ENCODE data around the gene HSD17B10. TPM values are rescaled to one million over a fixed set of nuclear protein-coding genes. Genes with fewer than 3 reads are reported as not detected.
"Not testable (repeated sequence)": the region's sequence is repeated elsewhere in the genome, so short reads cannot be mapped to it uniquely, and the experiment has no call there.

Gene HSD17B10
- total and polyA plus RNA-seq, 4 experiments from 2014 or later: 32.6 to 128 (median 79.7) TPM

DNA sequence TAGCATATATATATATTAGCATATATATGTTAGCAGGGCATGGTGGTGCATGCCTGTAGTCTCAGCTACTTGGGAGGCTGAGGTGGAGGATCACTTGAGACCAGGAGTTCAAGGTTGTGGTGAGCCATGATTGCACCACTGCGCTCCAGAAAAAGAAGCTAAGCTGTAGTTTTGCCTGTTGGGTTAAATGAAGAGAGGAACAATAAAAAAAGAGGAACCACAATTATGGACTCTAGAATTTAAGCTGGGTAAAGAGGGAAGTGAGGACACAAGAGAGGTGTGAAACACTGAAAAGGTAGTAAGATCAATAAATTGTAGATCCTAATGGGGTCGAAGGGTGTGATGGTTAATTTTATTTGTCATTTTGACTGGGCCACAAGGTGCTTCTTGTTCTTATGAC lies 40.5 kb upstream of the HSD17B10 start:
- POLR2A ChIA-PET (ENCODE audit: partially characterized antibody): no interaction called here
- intact Hi-C loops (cut with micrococcal nuclease): no loop called here
- H3K36me3 Mint-ChIP-seq: no peaks in the 10 kb centered on the region

GRCh38 chrX:53471346-53471745 lies 37.2 kb upstream of the HSD17B10 start:
- Mint-ChIP-seq H3K27ac (no peak overlapping the region), H3K27me3 (peaks cover 3 to 9% of the 10 kb centered on the region in 2 donors), H3K4me1 (no peaks in the 10 kb centered on the region), H3K4me3 (no peak overlapping the region), H3K36me3 (no peaks in the 10 kb centered on the region), H3K9me3 (no peaks in the 10 kb centered on the region)
- Histone ChIP-seq H3K27me3 (ENCODE audit: insufficient read depth, low read length) (no peaks in the 10 kb centered on the region), H3K36me3 (ENCODE audit: insufficient read depth, low read length) (no peaks in the 10 kb centered on the region), H3K4me1 (ENCODE audit: insufficient read depth, low read length) (no peaks in the 10 kb centered on the region), H3K9me3 (ENCODE audit: control insufficient read depth in 1 of 2, low read length in 2 of 2) (no peaks in the 10 kb centered on the region), H3K27ac (ENCODE audit: low read depth, low read length) (no peak overlapping the region), H3K4me3 (ENCODE audit: low read length in 2 of 2) (no peak overlapping the region)
- no peak for DNase-seq
- ChIA-PET POLR2A (ENCODE audit: partially characterized antibody) (interaction anchor here (0.6 kb wide), 1 partner anchor 258 kb away, joined by 3 read pairs; no protein-coding TSS in a partner anchor), CTCF (ENCODE audit: partially characterized antibody) (no interaction called here)
- intact Hi-C loops (cut with micrococcal nuclease): no loop called here

More for the DNA sequence above, 40.5 kb upstream of the HSD17B10 start:
- H3K9me3 ChIP-seq (ENCODE audit: control insufficient read depth in 1 of 2, low read length in 2 of 2): no peaks in the 10 kb centered on the region
- H3K27me3 ChIP-seq (ENCODE audit: insufficient read depth, low read length): no peaks in the 10 kb centered on the region
- H3K27me3 Mint-ChIP-seq: peaks cover 3 to 8% of the 10 kb centered on the region in 2 donors
- H3K36me3 ChIP-seq (ENCODE audit: insufficient read depth, low read length): no peaks in the 10 kb centered on the region
- CTCF ChIA-PET (ENCODE audit: partially characterized antibody): no interaction called here
- no peak overlapping the region for H3K4me3 ChIP-seq (ENCODE audit: low read length in 2 of 2)
- no peaks in the 10 kb centered on the region for H3K9me3 Mint-ChIP-seq
- no peaks in the 10 kb centered on the region for H3K4me1 ChIP-seq (ENCODE audit: insufficient read depth, low read length)
- H3K4me3 Mint-ChIP-seq: no peak overlapping the region
- H3K27ac ChIP-seq (ENCODE audit: low read depth, low read length): no peak overlapping the region
- H3K4me1 Mint-ChIP-seq: no peaks in the 10 kb centered on the region
- no peak for DNase-seq
- H3K27ac Mint-ChIP-seq: no peak overlapping the region

- H3K27ac Mint-ChIP-seq; H3K4me1 ChIP-seq (ENCODE audit: insufficient read depth, low read length); H3K4me3 ChIP-seq (ENCODE audit: low read length in 2 of 2); H3K36me3 ChIP-seq (ENCODE audit: insufficient read depth, low read length); POLR2A ChIA-PET (ENCODE audit: partially characterized antibody); H3K4me1 Mint-ChIP-seq; H3K27ac ChIP-seq (ENCODE audit: low read depth, low read length); H3K9me3 ChIP-seq (ENCODE audit: control insufficient read depth in 1 of 2, low read length in 2 of 2); H3K9me3 Mint-ChIP-seq; H3K27me3 Mint-ChIP-seq; H3K4me3 Mint-ChIP-seq; DNase-seq; H3K27me3 ChIP-seq (ENCODE audit: insufficient read depth, low read length); CTCF ChIA-PET (ENCODE audit: partially characterized antibody); intact Hi-C loops (cut with micrococcal nuclease); H3K36me3 Mint-ChIP-seq: not testable (repeated sequence)
Measured at GRCh38 chrX:53468659-53469058, 34.5 kb upstream of the HSD17B10 start.

GRCh38 chrX:53458082-53458481 lies 23.9 kb upstream of the HSD17B10 start:
- ChIA-PET POLR2A (ENCODE audit: partially characterized antibody) (no interaction called here), CTCF (ENCODE audit: partially characterized antibody) (no interaction called here)
- Histone ChIP-seq H3K4me1 (ENCODE audit: insufficient read depth, low read length) (no peaks in the 10 kb centered on the region), H3K9me3 (ENCODE audit: control insufficient read depth in 1 of 2, low read length in 2 of 2) (no peaks in the 10 kb centered on the region), H3K4me3 (ENCODE audit: low read length in 2 of 2) (no peak overlapping the region), H3K27ac (ENCODE audit: low read depth, low read length) (no peak overlapping the region), H3K36me3 (ENCODE audit: insufficient read depth, low read length) (no peaks in the 10 kb centered on the region), H3K27me3 (ENCODE audit: insufficient read depth, low read length) (no peaks in the 10 kb centered on the region)
- Mint-ChIP-seq H3K4me3 (no peak overlapping the region), H3K27ac (peak overlapping the region in 1 of 7 donors; percentile 29), H3K4me1 (no peaks in the 10 kb centered on the region), H3K9me3 (no peaks in the 10 kb centered on the region), H3K27me3 (no peaks in the 10 kb centered on the region), H3K36me3 (no peaks in the 10 kb centered on the region)
- intact Hi-C loops (cut with micrococcal nuclease): no loop called here
- DNase-seq: no peak

- ChIA-PET POLR2A (ENCODE audit: partially characterized antibody) (no interaction called here), CTCF (ENCODE audit: partially characterized antibody) (no interaction called here)
- Histone ChIP-seq H3K9me3 (ENCODE audit: control insufficient read depth in 1 of 2, low read length in 2 of 2) (no peaks in the 10 kb centered on the region), H3K4me3 (ENCODE audit: low read length in 2 of 2) (no peak overlapping the region), H3K27ac (ENCODE audit: low read depth, low read length) (no peak overlapping the region), H3K27me3 (ENCODE audit: insufficient read depth, low read length) (no peaks in the 10 kb centered on the region), H3K4me1 (ENCODE audit: insufficient read depth, low read length) (no peaks in the 10 kb centered on the region), H3K36me3 (ENCODE audit: insufficient read depth, low read length) (no peaks in the 10 kb centered on the region)
- no peaks in the 10 kb centered on the region for H3K27me3 Mint-ChIP-seq
- intact Hi-C loops (cut with micrococcal nuclease): no loop called here
- H3K4me3 Mint-ChIP-seq: no peak overlapping the region
- no peak for DNase-seq
- H3K9me3 Mint-ChIP-seq: no peaks in the 10 kb centered on the region
- no peaks in the 10 kb centered on the region for H3K36me3 Mint-ChIP-seq
- H3K4me1 Mint-ChIP-seq: no peaks in the 10 kb centered on the region
- H3K27ac Mint-ChIP-seq: no peak overlapping the region
Measured at GRCh38 chrX:53456254-53456653, 22.1 kb upstream of the HSD17B10 start.

DNA sequence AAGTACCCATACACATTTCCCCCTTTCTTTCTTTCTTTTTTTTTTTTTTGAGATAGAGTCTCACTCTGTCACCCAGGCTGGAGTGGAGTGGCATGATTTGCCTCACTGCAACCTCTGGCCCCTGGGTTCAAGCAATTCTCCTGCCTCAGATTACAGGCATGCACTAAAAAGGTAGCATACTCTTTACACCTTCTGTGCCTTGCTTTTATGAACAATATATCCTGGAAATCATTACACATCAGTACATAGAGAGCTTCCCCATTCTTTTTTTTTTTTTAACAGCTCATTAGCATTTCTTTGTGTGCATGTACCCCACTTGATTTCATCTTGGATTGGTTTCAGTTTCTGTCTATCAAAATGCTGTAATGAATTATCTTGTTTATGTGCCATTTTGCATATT lies 18.6 kb upstream of the HSD17B10 start:
- intact Hi-C loops (cut with micrococcal nuclease): no loop called here
- Histone ChIP-seq H3K27ac (ENCODE audit: low read depth, low read length) (no peak overlapping the region), H3K4me3 (ENCODE audit: low read length in 2 of 2) (no peak overlapping the region), H3K27me3 (ENCODE audit: insufficient read depth, low read length) (no peaks in the 10 kb centered on the region), H3K9me3 (ENCODE audit: control insufficient read depth in 1 of 2, low read length in 2 of 2) (no peaks in the 10 kb centered on the region), H3K4me1 (ENCODE audit: insufficient read depth, low read length) (no peaks in the 10 kb centered on the region), H3K36me3 (ENCODE audit: insufficient read depth, low read length) (no peaks in the 10 kb centered on the region)
- Mint-ChIP-seq H3K27me3 (no peaks in the 10 kb centered on the region), H3K36me3 (no peaks in the 10 kb centered on the region), H3K9me3 (no peaks in the 10 kb centered on the region), H3K4me1 (no peaks in the 10 kb centered on the region), H3K27ac (no peak overlapping the region), H3K4me3 (no peak overlapping the region)
- POLR2A ChIA-PET (ENCODE audit: partially characterized antibody): no interaction called here
- no peak for DNase-seq
- CTCF ChIA-PET (ENCODE audit: partially characterized antibody): no interaction called here

GRCh38 chrX:53449632-53450031 lies 15.5 kb upstream of the HSD17B10 start:
- H3K9me3 Mint-ChIP-seq: no peaks in the 10 kb centered on the region
- DNase-seq: no peak
- Histone ChIP-seq H3K27ac (ENCODE audit: low read depth, low read length) (no peak overlapping the region), H3K27me3 (ENCODE audit: insufficient read depth, low read length) (no peaks in the 10 kb centered on the region), H3K9me3 (ENCODE audit: control insufficient read depth in 1 of 2, low read length in 2 of 2) (no peaks in the 10 kb centered on the region), H3K4me3 (ENCODE audit: low read length in 2 of 2) (no peak overlapping the region), H3K36me3 (ENCODE audit: insufficient read depth, low read length) (no peaks in the 10 kb centered on the region), H3K4me1 (ENCODE audit: insufficient read depth, low read length) (no peaks in the 10 kb centered on the region)
- no peak overlapping the region for H3K4me3 Mint-ChIP-seq
- no peaks in the 10 kb centered on the region for H3K27me3 Mint-ChIP-seq
- intact Hi-C loops (cut with micrococcal nuclease): no loop called here
- H3K27ac Mint-ChIP-seq: peak overlapping the region in 1 of 7 donors; percentile 37
- H3K4me1 Mint-ChIP-seq: no peaks in the 10 kb centered on the region
- POLR2A ChIA-PET (ENCODE audit: partially characterized antibody): no interaction called here
- CTCF ChIA-PET (ENCODE audit: partially characterized antibody): interaction anchor here (1.5 kb wide), 1 partner anchor 13 kb away, joined by 3 read pairs; no protein-coding TSS in a partner anchor
- no peaks in the 10 kb centered on the region for H3K36me3 Mint-ChIP-seq

DNA sequence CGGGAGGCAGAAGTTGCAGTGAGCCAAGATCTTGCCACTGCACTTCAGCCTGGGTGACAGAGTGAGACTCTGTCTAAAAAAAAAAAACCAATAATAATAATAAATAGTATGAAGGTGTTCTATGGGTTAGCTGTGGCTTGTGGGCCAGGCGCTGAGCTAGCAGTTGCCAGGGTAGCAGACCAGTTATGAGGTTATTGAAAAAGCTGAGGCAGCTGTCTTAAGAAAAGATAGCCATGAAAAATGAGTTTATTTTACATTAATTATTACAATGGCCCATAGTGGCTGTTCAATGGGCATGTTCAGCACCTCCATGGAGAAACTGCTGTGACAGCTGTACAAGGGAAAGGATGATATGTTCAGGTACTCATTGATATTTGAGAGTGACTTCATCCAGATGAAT lies 13.3 kb upstream of the HSD17B10 start:
- no peak overlapping the region for H3K27ac ChIP-seq (ENCODE audit: low read depth, low read length)
- H3K4me3 Mint-ChIP-seq: no peak overlapping the region
- no peak overlapping the region for H3K4me3 ChIP-seq (ENCODE audit: low read length in 2 of 2)
- POLR2A ChIA-PET (ENCODE audit: partially characterized antibody): no interaction called here
- DNase-seq: no peak
- no peaks in the 10 kb centered on the region for H3K4me1 ChIP-seq (ENCODE audit: insufficient read depth, low read length)
- no peaks in the 10 kb centered on the region for H3K36me3 ChIP-seq (ENCODE audit: insufficient read depth, low read length)
- no peaks in the 10 kb centered on the region for H3K9me3 Mint-ChIP-seq
- H3K27me3 Mint-ChIP-seq: no peaks in the 10 kb centered on the region
- CTCF ChIA-PET (ENCODE audit: partially characterized antibody): interaction anchor here (0.7 to 3.3 kb wide), 3 partner anchors 14 to 135 kb away, joined by 3 to 26 read pairs (median 12); no protein-coding TSS in a partner anchor
- no peaks in the 10 kb centered on the region for H3K27me3 ChIP-seq (ENCODE audit: insufficient read depth, low read length)
- no peaks in the 10 kb centered on the region for H3K36me3 Mint-ChIP-seq
- no peak overlapping the region for H3K27ac Mint-ChIP-seq
- intact Hi-C loops (cut with micrococcal nuclease): no loop called here
- H3K4me1 Mint-ChIP-seq: no peaks in the 10 kb centered on the region
- H3K9me3 ChIP-seq (ENCODE audit: control insufficient read depth in 1 of 2, low read length in 2 of 2): no peaks in the 10 kb centered on the region
